HG02642 (cell line): Measurements from ENCODE around the gene NBAS.
"Not testable (repeated sequence)": the region's sequence is repeated elsewhere in the genome, so short reads cannot be mapped to it uniquely, and the experiment has no call there.

ENCODE experiments used
- ATAC-seq: cut with Tn5 transposase; IDR thresholded peaks from one replicate; pipeline ENCODE4 v1.9.1; 2021; ENCODE audit warnings: mild to moderate bottlenecking; ENCODE audit not compliant: unreplicated experiment, poor library complexity

The NBAS gene

GRCh38 chr2:15486770-15487169, 74.4 kb downstream of the NBAS start:
- ATAC-seq: no peak

- no peak for ATAC-seq
Measured at GRCh38 chr2:15485949-15486348, 75.2 kb downstream of the NBAS start.

- ATAC-seq: no peak
Measured at GRCh38 chr2:15481000-15481399, 80.1 kb downstream of the NBAS start.

DNA sequence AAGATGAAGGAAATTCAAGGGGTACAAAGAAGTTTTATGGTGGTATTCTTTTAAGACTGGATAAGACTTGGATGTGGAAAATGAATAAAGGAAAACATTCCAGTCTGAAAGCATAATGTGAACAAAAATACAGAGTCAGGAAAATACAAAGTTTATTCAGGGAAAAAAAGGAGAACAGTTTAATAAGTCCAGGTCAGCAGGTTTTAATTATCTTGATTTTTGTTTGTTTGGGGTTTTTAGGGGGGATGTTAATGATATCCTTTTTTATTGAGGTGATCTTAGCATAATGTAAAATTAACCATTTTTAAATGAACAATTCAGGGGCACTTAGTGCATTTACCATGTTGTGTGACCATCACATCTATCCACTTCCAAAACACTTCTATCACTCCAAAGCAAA, 80.6 kb downstream of the NBAS start:
- ATAC-seq: no peak

GRCh38 chr2:15472876-15473275, 88.3 kb downstream of the NBAS start:
- ATAC-seq: no peak

GRCh38 chr2:15472133-15472532, 89.0 kb downstream of the NBAS start:
- no peak for ATAC-seq

DNA sequence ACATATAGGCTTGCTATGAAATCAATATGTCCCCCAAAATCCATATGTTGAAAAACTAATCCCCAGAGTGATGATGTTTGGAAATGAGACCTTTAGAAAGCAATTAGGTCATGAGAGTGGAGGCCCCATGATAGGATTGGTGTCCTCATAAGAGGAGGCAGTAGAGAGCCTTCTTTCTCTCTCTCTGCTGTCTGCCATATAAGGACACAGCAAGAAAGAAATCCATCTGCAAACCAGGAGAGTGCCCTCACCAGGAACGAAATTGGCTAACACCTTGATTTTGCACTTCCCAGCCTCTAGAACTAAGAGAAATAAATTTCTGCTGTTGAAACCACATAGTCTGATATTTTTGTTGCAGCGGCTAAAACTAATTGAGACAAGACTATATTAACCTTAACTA, 89.5 kb downstream of the NBAS start:
- ATAC-seq: no peak

GRCh38 chr2:15460112-15460620, 101.0 kb downstream of the NBAS start:
- ATAC-seq: no peak

DNA sequence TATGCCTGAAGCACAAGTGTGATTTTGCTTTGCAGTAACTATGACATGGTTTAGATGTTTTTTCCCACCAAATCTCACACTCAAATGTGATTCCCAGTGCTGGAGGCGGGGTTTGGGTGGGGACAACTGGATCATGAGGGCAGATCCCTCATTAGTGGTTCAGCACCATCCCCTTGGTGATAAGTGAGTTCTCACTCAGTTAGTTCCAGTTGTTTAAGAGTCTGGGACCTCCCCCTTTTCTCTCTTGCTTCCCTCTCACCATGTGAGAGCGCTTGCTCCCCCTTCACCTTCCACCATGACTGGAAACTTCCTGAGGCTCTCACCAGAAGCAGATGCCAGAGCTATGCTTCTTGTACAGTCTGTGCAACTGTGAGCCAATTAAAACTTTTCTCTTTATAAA, 102.9 kb downstream of the NBAS start:
- no peak for ATAC-seq

DNA sequence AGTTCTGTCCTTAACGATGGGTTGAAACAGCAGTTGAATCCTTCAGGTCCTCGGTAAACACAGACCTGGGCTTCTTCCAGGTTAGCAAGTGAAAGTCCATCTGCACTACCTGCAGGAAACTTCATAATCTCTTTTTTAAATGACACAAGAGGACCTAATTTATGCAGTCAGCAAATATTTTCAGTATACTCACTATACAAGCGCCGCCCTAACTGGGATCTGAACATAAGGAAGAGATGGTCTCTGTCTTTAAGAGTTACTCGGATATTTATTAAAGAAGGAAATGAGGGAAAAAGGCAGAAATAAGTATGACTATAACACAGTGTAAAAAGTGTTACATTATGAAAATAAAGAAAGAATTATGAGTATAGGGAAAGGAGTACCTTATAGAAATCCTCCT, 103.3 kb downstream of the NBAS start:
- no peak for ATAC-seq

DNA sequence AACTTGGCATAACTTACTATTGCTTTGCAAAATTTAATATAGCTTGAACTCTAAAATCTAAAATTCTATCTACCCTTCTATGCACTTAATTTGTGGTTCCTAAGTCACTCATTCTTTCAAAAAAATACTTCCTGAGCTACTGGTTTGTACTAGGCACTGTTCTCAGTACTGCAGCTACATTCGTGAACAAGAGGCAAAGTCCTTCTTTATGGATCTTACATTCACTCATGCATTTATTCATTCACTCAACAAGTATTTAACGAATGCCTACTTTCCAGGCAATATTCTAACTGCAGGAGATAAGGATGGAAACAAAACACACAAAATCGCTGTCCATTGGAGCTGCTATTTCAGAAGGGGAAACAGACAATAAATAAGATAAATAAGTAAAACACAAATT, 104.8 kb downstream of the NBAS start:
- no peak for ATAC-seq

GRCh38 chr2:15450808-15451207, 110.3 kb downstream of the NBAS start:
- no peak for ATAC-seq

DNA sequence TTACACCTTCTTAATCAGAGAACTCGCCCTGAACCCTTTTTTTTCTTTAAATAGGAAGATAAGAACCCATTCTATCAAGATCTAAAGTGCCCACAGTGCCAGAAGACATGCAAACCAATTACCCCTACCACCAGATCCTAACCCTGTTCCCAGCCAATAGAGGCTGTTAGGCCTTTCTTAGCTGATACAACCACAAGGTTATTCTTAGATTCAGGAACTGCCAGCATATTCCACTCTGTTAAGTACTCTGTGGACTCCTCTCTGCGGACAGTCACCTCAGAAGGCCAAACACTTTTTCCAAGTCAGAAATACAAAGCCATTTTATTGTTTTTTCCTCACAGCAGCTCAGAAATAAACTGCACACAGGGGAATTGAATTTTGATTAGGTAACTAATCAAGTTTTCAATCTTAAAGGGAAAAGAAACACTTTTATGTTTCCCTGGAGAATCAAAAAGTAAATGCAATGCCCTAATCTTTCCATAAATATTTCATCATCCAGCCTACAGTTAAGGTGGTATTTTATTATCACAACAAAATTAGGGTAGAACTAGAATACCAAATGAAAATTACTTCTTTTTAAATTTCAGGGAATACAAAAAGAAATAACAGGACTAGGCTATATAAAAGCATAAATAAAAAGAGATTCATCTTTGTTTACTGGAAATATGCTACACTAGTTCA, 111.4 kb downstream of the NBAS start:
- no peak for ATAC-seq

- no peak for ATAC-seq
Measured at GRCh38 chr2:15448250-15448839, 112.8 kb downstream of the NBAS start.

DNA sequence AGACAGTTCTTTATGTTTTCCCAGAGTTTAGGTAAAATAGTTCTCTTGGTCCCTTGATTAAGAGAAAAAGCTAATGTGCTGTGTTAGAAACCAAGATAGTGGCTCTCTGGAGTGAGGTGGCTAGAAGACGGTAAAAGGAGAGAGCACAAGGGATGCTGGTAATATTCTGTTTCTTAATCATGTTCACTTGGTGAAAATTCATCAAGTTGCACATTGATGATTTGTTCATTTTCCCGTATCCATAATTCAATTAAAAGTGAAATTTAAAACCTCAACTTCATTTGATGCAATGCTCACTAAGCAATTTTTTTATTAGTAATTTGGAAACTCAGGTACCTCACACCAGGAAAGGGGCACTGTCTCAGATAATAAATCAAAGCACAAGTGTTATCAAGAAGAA, 113.8 kb downstream of the NBAS start:
- no peak for ATAC-seq

DNA sequence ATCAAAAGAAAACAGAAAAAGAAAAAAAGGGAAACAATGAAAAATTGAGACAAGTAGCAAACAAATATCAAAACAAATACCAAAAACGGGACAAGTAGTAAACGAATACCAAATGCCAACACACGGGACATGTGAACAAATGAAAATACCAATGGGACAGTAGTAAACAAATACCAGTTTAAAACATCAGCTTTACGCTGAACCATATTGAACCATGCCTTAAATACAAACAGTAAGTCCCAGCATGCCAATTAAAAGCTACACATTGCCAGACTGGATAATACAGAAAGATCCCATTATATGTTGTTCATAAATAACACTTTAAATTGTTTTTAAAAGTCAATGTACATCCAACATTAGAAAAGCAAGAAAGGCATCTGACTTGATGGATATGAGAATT, 114.2 kb downstream of the NBAS start:
- ATAC-seq: no peak

- no peak for ATAC-seq
Measured at GRCh38 chr2:15445891-15446562, 115.1 kb downstream of the NBAS start.

- not testable (repeated sequence) for ATAC-seq
Measured at GRCh38 chr2:15439768-15440524, 121.2 kb downstream of the NBAS start.

DNA sequence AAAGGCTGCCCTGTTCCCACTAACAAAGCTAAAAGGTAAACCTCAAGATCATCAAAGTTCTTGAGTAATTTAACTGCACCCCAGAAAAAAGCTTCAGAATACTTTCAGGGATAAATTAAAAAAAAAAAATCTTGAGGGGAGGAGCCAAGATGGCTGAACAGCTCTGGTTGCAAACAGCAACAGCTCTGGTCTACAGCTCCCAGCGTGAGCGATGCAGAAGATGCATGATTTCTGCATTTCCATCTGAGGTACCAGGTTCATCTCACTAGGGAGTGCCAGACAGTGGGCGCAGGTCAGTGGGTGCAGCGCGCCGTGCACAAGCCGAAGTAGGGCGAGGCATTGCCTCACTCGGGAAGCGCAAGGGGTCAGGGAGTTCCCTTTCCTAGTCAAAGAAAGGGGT, 121.8 kb downstream of the NBAS start:
- not testable (repeated sequence) for ATAC-seq

DNA sequence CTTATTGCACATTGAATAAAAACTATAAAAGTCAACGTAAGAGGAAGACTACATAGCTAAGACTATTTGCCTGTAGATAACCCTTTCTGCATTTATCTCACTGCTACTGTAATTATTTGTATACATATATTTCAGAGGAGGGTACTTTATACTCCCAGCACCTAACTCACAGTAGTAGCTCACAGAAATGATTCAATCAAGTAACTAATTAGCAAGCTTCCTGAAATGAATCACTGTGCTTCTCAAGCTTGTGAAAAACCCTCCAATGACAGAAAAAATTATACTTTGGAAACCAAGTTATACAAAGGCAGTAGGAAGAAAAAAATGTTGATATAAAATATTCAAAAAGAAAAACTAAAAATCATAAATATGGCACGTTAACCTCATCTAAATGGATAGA, 124.9 kb downstream of the NBAS start:
- ATAC-seq: no peak

- no peak for ATAC-seq
Measured at GRCh38 chr2:15435474-15435873, 125.7 kb downstream of the NBAS start.
